ENCODE measurements around the gene RRP8. TPM values are rescaled to one million over a fixed set of nuclear protein-coding genes. Genes with fewer than 3 reads are reported as not detected.

The RRP8 gene
- total and polyA plus RNA-seq, 9 of the 15 experiments (the other 6 are each of a cell fraction or from before 2014, with no cell fraction given), result 5.7 to 47.3 (median 32.6) TPM

DNA sequence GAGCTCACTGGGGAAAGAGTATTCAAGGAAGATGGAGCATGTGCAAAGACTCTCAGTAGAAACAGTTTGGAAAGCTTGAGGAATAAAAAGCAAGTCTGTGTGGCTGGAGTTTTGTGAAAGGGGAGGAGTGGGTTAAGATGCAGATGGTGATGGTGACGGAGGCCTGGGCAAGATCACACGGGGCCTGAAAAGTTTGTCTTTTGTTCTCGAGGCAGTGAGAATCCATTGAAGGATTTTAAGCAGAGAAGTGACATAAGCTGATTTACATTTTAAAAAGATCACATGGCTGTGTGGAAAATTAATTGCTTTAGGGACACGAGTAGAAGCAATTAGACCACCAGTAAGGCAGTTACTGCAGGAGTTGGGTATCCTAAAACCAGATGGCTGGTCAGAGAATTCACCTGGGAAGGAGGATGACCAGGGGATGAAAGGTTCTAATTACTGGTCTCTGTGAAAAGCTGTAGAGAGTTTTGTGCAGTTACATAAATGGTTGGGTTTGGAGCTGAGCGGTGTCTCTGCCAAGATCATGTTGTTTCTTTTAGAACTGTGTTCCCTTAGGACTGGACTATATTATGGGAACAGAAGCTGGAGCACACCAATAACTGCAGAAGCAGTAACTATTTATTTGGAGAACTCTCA lies 7.1 kb downstream of the RRP8 start:
- H3K4me3 ChIP-seq, result no peak overlapping the region
- no peak overlapping the region for H3K9ac ChIP-seq (ENCODE audit: insufficient read depth in 1 of 2, low read depth in 2 of 2, low read length in 2 of 2)
- intact Hi-C loops (cut with micrococcal nuclease), result no loop called here
- CTCF ChIA-PET (ENCODE audit: low intra/inter-chr PET ratio), result no interaction called here
- H3K27ac ChIP-seq (ENCODE audit: extremely low read depth, low read depth, low read length), result no peak overlapping the region
- WGBS (ENCODE audit: insufficient coverage, low coverage, missing lambda C conversion rate), result 87% methylated on average over 5 of the region's 5 CpGs
- H3K4me2 ChIP-seq (ENCODE audit: insufficient read depth, low read length), result no peak overlapping the region
- in situ Hi-C loops (cut with MboI), result no loop called here
- no peaks in the 10 kb centered on the region for H3K27me3 ChIP-seq (ENCODE audit: control insufficient read depth in 2 of 2, insufficient read depth in 2 of 2, low read length in 2 of 2)
- TF ChIP-seq SMAD1 (IDR thresholded peaks at IDR 0.05; ENCODE audit: low read depth, low read length, partially characterized antibody) (no peak), ZNF830 (CRISPR knock-in tag; IDR thresholded peaks at IDR 0.05) (no peak), MYNN (IDR thresholded peaks at IDR 0.05) (no peak), MYNN (CRISPR knock-in tag; IDR thresholded peaks at IDR 0.05) (no peak), RBBP5 (IDR thresholded peaks at IDR 0.05; ENCODE audit: borderline replicate concordance, insufficient read depth, low read length, poor library complexity, severe bottlenecking) (no peak), ZBTB9 (CRISPR knock-in tag; IDR thresholded peaks at IDR 0.05) (no peak), SNIP1 (IDR thresholded peaks at IDR 0.05; ENCODE audit: low read depth) (no peak), GABPB2 (CRISPR knock-in tag; conservative IDR thresholded peaks at IDR 0.05) (no peak), TAF1 (IDR thresholded peaks at IDR 0.05; ENCODE audit: control insufficient read depth, extremely low read depth, insufficient read depth, low read length, severe bottlenecking) (no peak), SP2 (IDR thresholded peaks at IDR 0.05; ENCODE audit: extremely low read depth, low read depth, low read length, poor library complexity, severe bottlenecking) (no peak), ARNT (IDR thresholded peaks at IDR 0.05) (no peak), IFI16 (CRISPR knock-in tag; IDR thresholded peaks at IDR 0.05) (no peak)
- BruUV-seq (replicated peaks), result no TSS peak
- FAIRE-seq, result no peak
- H3K9me3 ChIP-seq (replicated peaks; ENCODE audit: control insufficient read depth, insufficient read depth, low read depth, low read length), result no peaks in the 10 kb centered on the region
- peaks cover 30% of the 10 kb centered on the region for H3K79me2 ChIP-seq (ENCODE audit: control insufficient read depth, insufficient read depth, low read length)
- H2AFZ ChIP-seq (ENCODE audit: low read depth, low read length), result no peak overlapping the region
- H4K20me1 ChIP-seq (replicated peaks; ENCODE audit: control insufficient read depth, insufficient read depth, low read length), result no peaks in the 10 kb centered on the region
- H3K4me1 ChIP-seq (replicated peaks in 1 of 2; ENCODE audit: control insufficient read depth in 2 of 2, insufficient read depth in 2 of 2, low read length in 2 of 2), result peaks cover 7 to 10% of the 10 kb centered on the region in 2 experiments; a peak in 4 of 5 replicates
- H3K36me3 ChIP-seq (ENCODE audit: control insufficient read depth, insufficient read depth, low read length), result peaks cover 77% of the 10 kb centered on the region
- peaks cover 4% of the 10 kb centered on the region for H3K9me1 ChIP-seq (ENCODE audit: control insufficient read depth, insufficient read depth, low read length)
- no peak for ATAC-seq
- POLR2A ChIA-PET, result interaction anchor here (0.6 to 3.5 kb wide), 6 partner anchors 8 to 54 kb away, joined by 3 to 17 read pairs (median 6); partner anchors contain the start of gene TPP1
- no peak for DNase-seq (ENCODE audit: extremely low read depth in 1 of 4, low spot score in 3 of 4)

Measured in K562 (cell line).